ENCODE results near the gene KCNB1. TPM values are rescaled to one million over a fixed set of nuclear protein-coding genes. Genes with fewer than 3 reads are reported as not detected.

Gene KCNB1
- polyA plus RNA-seq, 1 experiment, result 0.13 TPM

- ChIA-PET CTCF (interaction anchor here (1.0 to 3.7 kb wide), 9 partner anchors 9 to 184 kb away, joined by 3 to 13 read pairs (median 5); no protein-coding TSS in a partner anchor), POLR2A (no interaction called here)
- no peak for TF ChIP-seq CTCF (IDR thresholded peaks at IDR 0.05; ENCODE audit: insufficient read depth, low read depth, low read length)
- DNase-seq (ENCODE audit: low read depth), result no peak
- no peak overlapping the region for H3K4me3 ChIP-seq (ENCODE audit: low read depth, low read length)
- no peaks in the 10 kb centered on the region; the same call in 1 of the 2 replicates for H3K27me3 ChIP-seq (ENCODE audit: control insufficient read depth, insufficient read depth, low read length)
- H3K36me3 ChIP-seq (ENCODE audit: control insufficient read depth, insufficient read depth, low read length), result no peaks in the 10 kb centered on the region
Observed at GRCh38 chr20:49516916-49517804, 34.7 kb upstream of the KCNB1 start.

DNA sequence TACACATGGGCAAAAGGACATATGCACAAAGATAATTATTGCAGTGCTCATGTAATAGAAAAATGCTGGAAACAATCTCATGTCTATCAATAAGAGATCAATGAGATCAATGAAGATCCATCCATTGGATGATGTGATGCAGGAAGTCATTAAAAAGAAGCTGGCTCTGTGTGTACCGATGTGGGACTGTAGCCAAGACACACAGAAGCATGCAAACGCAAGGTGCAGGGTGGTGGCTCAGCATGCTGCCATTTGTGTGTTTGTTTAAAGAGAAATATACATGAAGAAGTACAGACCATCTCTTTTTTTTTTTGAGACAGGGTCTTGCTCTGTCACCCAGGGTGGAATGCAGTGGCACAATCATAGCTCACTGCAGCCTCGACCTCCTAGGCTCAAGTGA, 33.1 kb upstream of the KCNB1 start:
- POLR2A ChIA-PET, result interaction anchor here (0.6 kb wide), 1 partner anchor 179 kb away, joined by 3 read pairs; no protein-coding TSS in a partner anchor
- no peaks in the 10 kb centered on the region; the same call in 1 of the 2 replicates for H3K27me3 ChIP-seq (ENCODE audit: control insufficient read depth, insufficient read depth, low read length)
- H3K36me3 ChIP-seq (ENCODE audit: control insufficient read depth, insufficient read depth, low read length), result no peaks in the 10 kb centered on the region
- no peak for TF ChIP-seq CTCF (IDR thresholded peaks at IDR 0.05; ENCODE audit: insufficient read depth, low read depth, low read length)
- CTCF ChIA-PET, result interaction anchor here (1.3 to 3.7 kb wide), 4 partner anchors 10 to 93 kb away, joined by 3 to 13 read pairs (median 9); no protein-coding TSS in a partner anchor
- no peak for DNase-seq (ENCODE audit: low read depth)
- H3K4me3 ChIP-seq (ENCODE audit: low read depth, low read length), result no peak overlapping the region

DNA sequence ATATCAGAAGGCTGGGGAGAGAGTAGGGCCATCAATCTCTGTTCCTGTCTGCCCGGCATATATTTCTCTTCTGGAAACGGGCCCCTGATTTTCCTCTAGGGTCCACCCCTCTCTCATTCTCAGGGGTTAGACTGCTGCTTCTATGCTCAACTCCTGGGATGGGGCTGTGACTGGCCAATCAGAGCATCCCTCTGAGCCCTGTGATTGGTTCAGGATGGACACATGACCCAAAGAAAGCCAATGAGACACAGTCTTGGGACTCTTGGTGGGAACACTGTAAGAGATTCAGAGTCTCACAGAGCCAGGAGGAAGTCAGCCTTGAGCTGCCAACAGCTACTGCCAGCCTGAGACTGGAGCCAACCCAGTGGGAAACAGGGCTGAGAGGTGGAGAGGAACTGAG, 31.0 kb upstream of the KCNB1 start:
- ChIA-PET CTCF (no interaction called here), POLR2A (no interaction called here)
- Histone ChIP-seq H3K27me3 (ENCODE audit: control insufficient read depth, insufficient read depth, low read length) (no peaks in the 10 kb centered on the region; the same call in 1 of the 2 replicates), H3K4me3 (ENCODE audit: low read depth, low read length) (no peak overlapping the region), H3K36me3 (ENCODE audit: control insufficient read depth, insufficient read depth, low read length) (no peaks in the 10 kb centered on the region)
- DNase-seq (ENCODE audit: low read depth), result no peak
- TF ChIP-seq CTCF (IDR thresholded peaks at IDR 0.05; ENCODE audit: insufficient read depth, low read depth, low read length), result no peak

GRCh38 chr20:49513009-49513408, 30.5 kb upstream of the KCNB1 start:
- ChIA-PET CTCF (no interaction called here), POLR2A (no interaction called here)
- no peak for TF ChIP-seq CTCF (IDR thresholded peaks at IDR 0.05; ENCODE audit: insufficient read depth, low read depth, low read length)
- Histone ChIP-seq H3K4me3 (ENCODE audit: low read depth, low read length) (no peak overlapping the region), H3K36me3 (ENCODE audit: control insufficient read depth, insufficient read depth, low read length) (no peaks in the 10 kb centered on the region), H3K27me3 (ENCODE audit: control insufficient read depth, insufficient read depth, low read length) (peaks cover 1% of the 10 kb centered on the region; the same call in 1 of the 2 replicates)
- no peak for DNase-seq (ENCODE audit: low read depth)

- POLR2A ChIA-PET, result no interaction called here
- DNase-seq (ENCODE audit: low read depth), result no peak
- Histone ChIP-seq H3K4me3 (ENCODE audit: low read depth, low read length) (no peak overlapping the region), H3K27me3 (ENCODE audit: control insufficient read depth, insufficient read depth, low read length) (peaks cover 4% of the 10 kb centered on the region; the same call in 1 of the 2 replicates), H3K36me3 (ENCODE audit: control insufficient read depth, insufficient read depth, low read length) (peaks cover 2% of the 10 kb centered on the region; the same call in 1 of the 2 replicates)
- no peak for TF ChIP-seq CTCF (IDR thresholded peaks at IDR 0.05; ENCODE audit: insufficient read depth, low read depth, low read length)
- CTCF ChIA-PET, result interaction anchor here (0.6 to 7.7 kb wide), 2 partner anchors 27 to 1005 kb away, joined by 3 to 68 read pairs; partner anchors contain the start of gene KCNB1
Observed at GRCh38 chr20:49511788-49512525, 29.5 kb upstream of the KCNB1 start.

All from BJ (cell line).